ENCODE results near the gene LTBP1. TPM values are rescaled to one million over a fixed set of nuclear protein-coding genes. Genes with fewer than 3 reads are reported as not detected.

LTBP1 gene
- polyA plus RNA-seq, 1 donor (not counting 4 experiments of a cell fraction or from before 2014, with no cell fraction given): 9.2 TPM

DNA sequence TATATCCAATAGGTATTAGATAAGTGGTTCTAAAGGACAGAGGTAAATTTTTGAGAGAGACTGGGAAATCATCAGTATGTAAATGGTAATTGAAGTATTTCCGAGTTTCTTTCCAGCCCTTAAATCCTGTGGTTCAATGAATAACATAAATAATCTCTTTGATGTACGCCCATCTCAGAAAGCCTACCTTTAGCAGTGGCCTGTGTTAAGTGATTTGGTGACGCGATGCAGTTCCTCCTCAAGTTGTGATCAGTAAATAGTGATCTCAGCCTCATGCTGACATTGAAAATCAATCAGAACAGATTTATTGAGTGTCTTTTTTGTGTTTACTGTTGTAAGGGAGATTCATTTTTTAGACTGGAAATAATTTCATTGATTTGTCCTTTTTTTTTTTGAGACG is 392.5 kb downstream of the LTBP1 start:
- FAIRE-seq (no peak), DNase-seq (ENCODE audit: low read depth, low spot score) (no peak)
- H2AFZ ChIP-seq (ENCODE audit: control insufficient read depth, low read length): no peak overlapping the region
- no peaks in the 10 kb centered on the region for H3K36me3 ChIP-seq (ENCODE audit: control insufficient read depth in 2 of 2, extremely low read depth in 1 of 2, insufficient read depth in 2 of 2, low read length in 2 of 2)
- H4K20me1 ChIP-seq (ENCODE audit: control insufficient read depth, extremely low read depth, insufficient read depth, low read length): no peaks in the 10 kb centered on the region
- TF ChIP-seq CTCF (optimal IDR thresholded peaks at IDR 0.05 in 1 of 3, IDR thresholded peaks at IDR 0.05 in 1 of 3, conservative IDR thresholded peaks at IDR 0.05 in 1 of 3; ENCODE audit: extremely low read depth in 1 of 3, insufficient read depth in 2 of 3, low read length in 3 of 3) (no peak), EZH2 (IDR thresholded peaks at IDR 0.05; ENCODE audit: low read length) (no peak)
- no peak overlapping the region for H3K4me2 ChIP-seq (ENCODE audit: control insufficient read depth, extremely low read depth, insufficient read depth, low read depth, low read length)
- H3K4me1 ChIP-seq (ENCODE audit: control insufficient read depth, extremely low read depth, insufficient read depth, low read length): no peaks in the 10 kb centered on the region
- H3K4me3 ChIP-seq (ENCODE audit: control insufficient read depth in 2 of 3, extremely low read depth in 1 of 3, insufficient read depth in 2 of 3, low read depth in 1 of 3, low read length in 3 of 3): no peak overlapping the region
- H3K9me3 ChIP-seq (ENCODE audit: control insufficient read depth, low read depth, low read length): no peaks in the 10 kb centered on the region
- no peaks in the 10 kb centered on the region for H3K9me1 ChIP-seq (ENCODE audit: control insufficient read depth, extremely low read depth, insufficient read depth, low read length)
- no peaks in the 10 kb centered on the region for H3K27me3 ChIP-seq (ENCODE audit: control insufficient read depth, extremely low read depth, insufficient read depth, low read length)
- H3K79me2 ChIP-seq (ENCODE audit: control insufficient read depth, insufficient read depth, low read length): no peaks in the 10 kb centered on the region
- no peak overlapping the region for H3K9ac ChIP-seq (ENCODE audit: control insufficient read depth, extremely low read depth, insufficient read depth, low read length)
- dilution Hi-C loops (cut with MboI; ENCODE audit: extremely low pct_ligation_motif_present, low sequenced_read_pairs): no loop called here
- H3K27ac ChIP-seq (ENCODE audit: control insufficient read depth, insufficient read depth, low read length): no peak overlapping the region

DNA sequence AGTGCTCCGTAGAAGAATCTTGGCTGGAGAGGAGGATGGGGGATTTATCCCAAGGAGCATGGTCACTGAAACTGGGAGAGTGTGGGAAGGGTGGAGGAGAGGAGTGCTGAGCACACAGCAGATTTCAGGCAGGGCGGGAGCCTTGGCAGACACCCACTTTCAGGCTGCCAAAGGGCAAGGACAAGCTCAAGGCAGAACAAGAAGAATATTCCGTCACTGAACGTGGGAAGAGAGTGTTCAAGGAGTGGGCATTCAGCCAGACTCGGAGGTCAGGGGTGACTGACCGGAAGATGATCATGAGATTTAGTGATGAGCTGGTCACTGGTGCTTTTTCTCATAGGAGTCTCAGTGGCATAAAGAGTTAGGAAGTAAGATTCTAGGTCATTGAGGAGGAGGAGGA is 393.5 kb downstream of the LTBP1 start:
- H3K27me3 ChIP-seq (ENCODE audit: control insufficient read depth, extremely low read depth, insufficient read depth, low read length): no peaks in the 10 kb centered on the region
- DNase-seq (ENCODE audit: low read depth, low spot score) (no peak), FAIRE-seq (no peak)
- no peaks in the 10 kb centered on the region for H3K4me1 ChIP-seq (ENCODE audit: control insufficient read depth, extremely low read depth, insufficient read depth, low read length)
- no peak overlapping the region for H2AFZ ChIP-seq (ENCODE audit: control insufficient read depth, low read length)
- H3K9me1 ChIP-seq (ENCODE audit: control insufficient read depth, extremely low read depth, insufficient read depth, low read length): no peaks in the 10 kb centered on the region
- H3K9me3 ChIP-seq (ENCODE audit: control insufficient read depth, low read depth, low read length): no peaks in the 10 kb centered on the region
- no peak overlapping the region for H3K9ac ChIP-seq (ENCODE audit: control insufficient read depth, extremely low read depth, insufficient read depth, low read length)
- no peaks in the 10 kb centered on the region for H3K36me3 ChIP-seq (ENCODE audit: control insufficient read depth in 2 of 2, extremely low read depth in 1 of 2, insufficient read depth in 2 of 2, low read length in 2 of 2)
- no peak overlapping the region for H3K4me2 ChIP-seq (ENCODE audit: control insufficient read depth, extremely low read depth, insufficient read depth, low read depth, low read length)
- H3K27ac ChIP-seq (ENCODE audit: control insufficient read depth, insufficient read depth, low read length): no peak overlapping the region
- no peaks in the 10 kb centered on the region for H4K20me1 ChIP-seq (ENCODE audit: control insufficient read depth, extremely low read depth, insufficient read depth, low read length)
- H3K79me2 ChIP-seq (ENCODE audit: control insufficient read depth, insufficient read depth, low read length): no peaks in the 10 kb centered on the region
- dilution Hi-C loops (cut with MboI; ENCODE audit: extremely low pct_ligation_motif_present, low sequenced_read_pairs): no loop called here
- no peak overlapping the region for H3K4me3 ChIP-seq (ENCODE audit: control insufficient read depth in 2 of 3, extremely low read depth in 1 of 3, insufficient read depth in 2 of 3, low read depth in 1 of 3, low read length in 3 of 3)
- no peak for TF ChIP-seq EZH2 (IDR thresholded peaks at IDR 0.05; ENCODE audit: low read length)
- no peak for TF ChIP-seq CTCF (optimal IDR thresholded peaks at IDR 0.05 in 1 of 3, IDR thresholded peaks at IDR 0.05 in 1 of 3, conservative IDR thresholded peaks at IDR 0.05 in 1 of 3; ENCODE audit: extremely low read depth in 1 of 3, insufficient read depth in 2 of 3, low read length in 3 of 3)

All from keratinocyte (primary cell).